WERI-Rb-1 (cell line): ENCODE data around the gene CD79A.

ENCODE experiments used
- DNase-seq: peaks from one replicate; pipeline ENCODE4 v3.0.0-alpha.2; 2020
- H3K27ac ChIP-seq: fragments of 250-450 bp; sonication (Bioruptor Pico); 2 replicates; pipeline ENCODE4 v1.5.1; 2020; ENCODE audit warnings: mild to moderate bottlenecking, moderate library complexity
- H3K27me3 ChIP-seq: fragments of 250-450 bp; sonication (Bioruptor Pico); 2 replicates; pipeline ENCODE4 v1.5.1; 2021; ENCODE audit warnings: mild to moderate bottlenecking, low read depth, moderate library complexity; ENCODE audit not compliant: insufficient read depth, severe bottlenecking
- H3K36me3 ChIP-seq: fragments of 250-450 bp; sonication (Bioruptor Pico); 2 replicates; pipeline ENCODE4 v1.5.1; 2020; ENCODE audit warnings: mild to moderate bottlenecking, moderate library complexity
- H3K4me3 ChIP-seq: 2 replicates; pipeline ENCODE4 v1.5.1; 2011; ENCODE audit warnings: low read depth, mild to moderate bottlenecking, control low read depth, low read length
- H3K9me3 ChIP-seq: fragments of 250-450 bp; sonication (Bioruptor Pico); 2 replicates; pipeline ENCODE4 v1.5.1; 2021; ENCODE audit warnings: mild to moderate bottlenecking, moderate library complexity; ENCODE audit not compliant: severe bottlenecking
- TF ChIP-seq, protein P1 (sequence below): IDR thresholded peaks from 2 replicates; pipeline ENCODE4 v1.5.1; 2011; ENCODE audit warnings: low read depth, mild to moderate bottlenecking, control low read depth, inconsistent platforms, low read length

CD79A gene

DNA sequence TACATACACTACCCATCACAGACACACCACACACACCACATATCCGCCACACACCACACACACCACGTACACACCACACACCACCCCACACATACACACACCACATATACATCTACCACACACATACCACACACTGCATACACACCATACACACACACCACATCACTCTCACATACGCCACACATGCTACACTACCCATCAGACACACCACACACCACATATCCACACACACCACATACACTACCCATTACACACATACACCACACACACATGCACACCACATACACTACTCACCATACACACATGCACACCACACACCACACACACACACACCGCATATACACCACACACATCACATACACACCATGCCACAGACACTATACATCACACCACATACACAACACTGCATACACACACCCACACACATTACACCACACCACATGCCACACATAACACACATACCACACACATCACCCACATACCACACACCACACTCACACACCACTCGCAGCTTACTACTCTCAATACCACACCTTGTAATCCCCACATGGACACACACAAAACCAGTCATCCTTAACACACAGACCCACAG, 41.7 kb downstream of the CD79A start:
- no peak for DNase-seq
- Histone ChIP-seq H3K27me3 (peaks cover 25% of the 10 kb centered on the region), H3K36me3 (no peaks in the 10 kb centered on the region), H3K27ac (no peak overlapping the region), H3K9me3 (no peaks in the 10 kb centered on the region), H3K4me3 (no peak overlapping the region)
- TF ChIP-seq, protein P1, sequence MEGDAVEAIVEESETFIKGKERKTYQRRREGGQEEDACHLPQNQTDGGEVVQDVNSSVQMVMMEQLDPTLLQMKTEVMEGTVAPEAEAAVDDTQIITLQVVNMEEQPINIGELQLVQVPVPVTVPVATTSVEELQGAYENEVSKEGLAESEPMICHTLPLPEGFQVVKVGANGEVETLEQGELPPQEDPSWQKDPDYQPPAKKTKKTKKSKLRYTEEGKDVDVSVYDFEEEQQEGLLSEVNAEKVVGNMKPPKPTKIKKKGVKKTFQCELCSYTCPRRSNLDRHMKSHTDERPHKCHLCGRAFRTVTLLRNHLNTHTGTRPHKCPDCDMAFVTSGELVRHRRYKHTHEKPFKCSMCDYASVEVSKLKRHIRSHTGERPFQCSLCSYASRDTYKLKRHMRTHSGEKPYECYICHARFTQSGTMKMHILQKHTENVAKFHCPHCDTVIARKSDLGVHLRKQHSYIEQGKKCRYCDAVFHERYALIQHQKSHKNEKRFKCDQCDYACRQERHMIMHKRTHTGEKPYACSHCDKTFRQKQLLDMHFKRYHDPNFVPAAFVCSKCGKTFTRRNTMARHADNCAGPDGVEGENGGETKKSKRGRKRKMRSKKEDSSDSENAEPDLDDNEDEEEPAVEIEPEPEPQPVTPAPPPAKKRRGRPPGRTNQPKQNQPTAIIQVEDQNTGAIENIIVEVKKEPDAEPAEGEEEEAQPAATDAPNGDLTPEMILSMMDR, result no peak

DNA sequence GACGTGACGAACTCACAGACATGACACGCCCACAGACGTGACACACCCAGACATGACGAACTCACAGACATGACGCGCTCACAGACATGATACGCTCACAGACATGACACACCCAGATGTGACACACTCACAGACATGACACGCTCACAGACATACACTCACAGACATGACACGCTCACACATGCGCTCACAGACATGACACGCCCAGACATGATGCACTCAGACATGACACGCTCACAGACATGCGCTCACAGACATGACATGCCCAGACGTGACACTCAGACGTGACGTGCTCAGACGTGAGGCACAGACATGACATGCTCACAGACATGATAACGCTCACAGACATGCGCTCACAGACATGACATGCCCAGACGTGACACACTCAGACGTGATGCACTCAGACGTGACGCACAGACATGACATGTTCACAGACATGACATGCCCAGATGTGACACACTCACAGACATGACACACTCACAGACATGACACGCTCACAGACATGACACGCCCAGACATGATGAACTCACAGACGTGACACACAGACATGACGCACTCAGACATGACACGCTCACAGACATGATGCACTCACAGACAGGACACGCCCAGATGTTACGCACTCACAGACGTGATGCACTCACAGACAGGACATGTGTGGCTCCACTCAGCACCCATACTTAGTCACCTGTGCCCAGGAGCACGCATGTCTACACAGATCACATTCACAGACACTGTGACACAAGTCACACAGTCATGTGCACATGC, 43.1 kb downstream of the CD79A start:
- TF ChIP-seq, protein P1, result no peak
- Histone ChIP-seq H3K27ac (no peak overlapping the region), H3K4me3 (no peak overlapping the region), H3K9me3 (no peaks in the 10 kb centered on the region), H3K27me3 (peaks cover 29% of the 10 kb centered on the region), H3K36me3 (no peaks in the 10 kb centered on the region)
- no peak for DNase-seq

DNA sequence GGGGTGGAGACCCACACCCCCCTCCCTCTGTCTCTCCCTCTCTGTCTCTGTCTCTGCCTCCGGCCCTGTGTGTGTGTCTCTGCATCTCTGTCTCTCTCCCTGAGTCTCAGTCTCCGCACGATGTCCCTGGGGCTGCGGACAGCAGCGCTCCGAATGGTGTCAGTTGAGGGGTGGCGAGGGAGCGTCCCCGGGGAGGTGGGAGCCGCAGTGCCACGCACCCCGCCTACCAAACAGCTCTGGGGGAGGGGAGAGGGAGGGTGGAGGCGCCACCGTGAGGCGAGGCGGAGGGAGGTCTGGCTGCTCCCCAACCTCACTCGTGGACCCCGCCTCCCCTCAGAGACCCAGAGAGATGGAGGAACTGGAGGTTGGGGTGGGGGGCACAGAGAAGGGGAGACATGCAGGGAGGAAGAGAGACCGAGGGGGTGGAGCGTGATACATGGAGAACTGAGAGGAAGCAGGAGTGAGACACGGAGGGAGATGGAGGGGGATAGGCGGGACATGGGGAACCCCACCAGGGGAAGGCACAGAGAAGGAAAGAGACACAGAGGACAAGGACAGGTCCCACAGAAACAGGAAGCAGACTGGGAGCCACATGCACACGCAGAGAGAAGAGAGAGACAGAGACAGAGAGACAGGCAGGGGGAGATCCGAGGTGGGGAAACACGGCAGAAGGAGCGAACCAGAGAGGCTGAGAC, 44.0 kb downstream of the CD79A start:
- DNase-seq, result no peak
- Histone ChIP-seq H3K27me3 (peaks cover 31% of the 10 kb centered on the region), H3K9me3 (no peaks in the 10 kb centered on the region), H3K36me3 (no peaks in the 10 kb centered on the region), H3K4me3 (no peak overlapping the region), H3K27ac (no peak overlapping the region)
- TF ChIP-seq, protein P1, result no peak

DNA sequence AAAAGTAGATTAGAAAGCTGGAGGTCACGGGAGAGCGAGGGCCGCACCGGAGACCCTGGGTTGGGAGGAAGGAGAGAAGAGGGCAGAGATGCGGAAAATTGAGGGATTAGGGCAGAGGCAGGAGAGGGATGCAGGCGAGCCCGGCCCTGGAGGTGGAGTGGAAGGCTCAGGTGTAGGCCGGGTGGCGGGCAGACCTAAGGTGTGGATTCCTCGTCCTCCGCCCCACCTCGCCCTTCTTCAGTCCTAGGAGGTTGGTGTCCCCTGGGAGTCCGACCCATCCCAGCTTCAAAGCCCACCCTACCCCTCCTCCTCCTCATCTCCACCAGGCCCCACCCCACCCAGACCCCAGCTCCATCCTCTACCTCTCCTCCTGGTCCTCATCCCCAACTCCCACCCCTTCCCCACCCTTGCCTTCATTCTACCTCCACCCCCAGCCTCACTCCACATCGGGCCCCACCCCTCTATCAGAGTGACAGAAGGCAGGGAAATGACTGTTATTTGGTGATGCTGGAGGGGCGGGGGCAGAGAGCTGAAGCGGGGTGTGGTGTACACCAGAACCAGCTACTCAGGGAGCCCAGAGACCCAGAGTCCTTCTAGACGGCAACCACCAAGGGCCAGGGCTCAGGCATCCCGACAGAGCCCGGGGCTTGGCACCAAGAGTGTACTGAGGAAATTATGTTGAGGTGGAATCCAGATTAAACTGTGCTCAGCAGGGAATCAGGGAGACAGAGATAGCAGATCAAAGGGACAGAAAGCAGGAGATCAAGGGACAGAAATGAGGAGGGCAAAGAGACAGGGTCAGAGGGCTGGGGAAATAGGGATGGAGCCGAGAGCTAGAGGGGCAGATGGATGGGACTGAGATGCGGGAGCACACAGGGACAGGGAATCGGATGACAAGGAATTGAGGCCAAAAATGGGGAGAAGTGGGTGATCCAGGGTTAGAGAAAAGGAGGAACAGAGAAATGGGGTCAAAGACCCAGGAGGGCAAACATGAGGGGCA, 44.8 kb downstream of the CD79A start:
- Histone ChIP-seq H3K36me3 (no peaks in the 10 kb centered on the region), H3K27ac (no peak overlapping the region), H3K9me3 (no peaks in the 10 kb centered on the region), H3K4me3 (no peak overlapping the region), H3K27me3 (peaks cover 35% of the 10 kb centered on the region)
- DNase-seq, result no peak
- TF ChIP-seq, protein P1, result no peak

DNA sequence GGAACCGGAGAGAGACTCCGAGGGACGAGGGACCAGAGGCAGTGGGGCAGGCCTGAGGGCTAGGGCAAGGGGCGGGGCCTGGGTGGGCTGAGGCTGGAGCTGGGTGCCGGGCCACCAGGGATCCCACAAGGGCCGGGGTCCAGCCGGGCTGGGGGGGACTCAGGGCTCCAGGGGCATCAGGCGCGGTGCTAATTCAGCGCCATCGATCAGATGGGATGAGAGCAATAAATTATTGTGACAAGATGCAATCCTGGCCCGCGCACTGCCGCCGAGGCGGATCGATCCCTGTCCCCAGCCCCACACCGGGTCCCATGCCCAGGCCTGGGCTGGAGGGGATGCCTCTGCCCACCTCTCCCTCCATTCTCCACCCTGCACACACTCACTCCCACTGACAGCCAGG, 45.5 kb downstream of the CD79A start:
- Histone ChIP-seq H3K36me3 (no peaks in the 10 kb centered on the region), H3K9me3 (no peaks in the 10 kb centered on the region), H3K4me3 (no peak overlapping the region), H3K27ac (no peak overlapping the region), H3K27me3 (peaks cover 42% of the 10 kb centered on the region)
- TF ChIP-seq, protein P1, result no peak
- no peak for DNase-seq
